ENCODE measurements around the gene CYFIP1. TPM values are rescaled to one million over a fixed set of nuclear protein-coding genes. Genes with fewer than 3 reads are reported as not detected.
A peak's percentile ranks its signal among the peaks of the same experiment; 100 is the strongest.

CYFIP1 gene
- total RNA-seq, 4 donors from 2014 or later = 86.8 to 131 (median 105) TPM

GRCh38 chr15:22951381-22952280 lies 28.5 kb downstream of the CYFIP1 start:
- intact Hi-C loops (cut with DNase I) = no loop called here
- WGBS = 83% methylated on average over 22 of the region's 39 CpGs
- peaks cover 0 to 7% (median 0%) of the 10 kb centered on the region in 4 donors for H3K36me3 ChIP-seq
- no peaks in the 10 kb centered on the region for H3K9me3 ChIP-seq
- no peak for DNase-seq (ENCODE audit: extremely low spot score)
- no peak overlapping the region for H3K4me3 ChIP-seq
- H3K27ac ChIP-seq (replicated peaks in 1 of 4) = peak overlapping the region; percentile 3 to 61 (median 38)
- H3K4me1 ChIP-seq = peaks cover 64 to 96% (median 91%) of the 10 kb centered on the region in 4 donors
- TF ChIP-seq EP300 (IDR thresholded peaks at IDR 0.05) (no peak), CTCF (IDR thresholded peaks at IDR 0.05) (no peak), POLR2AphosphoS5 (IDR thresholded peaks at IDR 0.05) (no peak), POLR2A (IDR thresholded peaks at IDR 0.05; ENCODE audit: low read depth) (no peak)
- H3K27me3 ChIP-seq = no peaks in the 10 kb centered on the region

GRCh38 chr15:22951031-22951380 lies 29.2 kb downstream of the CYFIP1 start:
- H3K9me3 ChIP-seq = no peaks in the 10 kb centered on the region
- H3K27me3 ChIP-seq = no peaks in the 10 kb centered on the region
- no peak overlapping the region for H3K4me3 ChIP-seq
- peaks cover 58 to 90% (median 85%) of the 10 kb centered on the region in 4 donors for H3K4me1 ChIP-seq
- TF ChIP-seq EP300 (IDR thresholded peaks at IDR 0.05) = no peak
- TF ChIP-seq POLR2AphosphoS5 (IDR thresholded peaks at IDR 0.05) = no peak
- no peak for TF ChIP-seq POLR2A (IDR thresholded peaks at IDR 0.05; ENCODE audit: low read depth)
- WGBS = 86% methylated on average over 16 of the region's 16 CpGs
- intact Hi-C loops (cut with DNase I) = no loop called here
- H3K27ac ChIP-seq (replicated peaks in 1 of 4) = peak overlapping the region in 3 of 4 donors; percentile 35 to 61 (median 41)
- peaks cover 0 to 13% (median 1%) of the 10 kb centered on the region in 4 donors for H3K36me3 ChIP-seq
- DNase-seq (ENCODE audit: extremely low spot score) = no peak

- Histone ChIP-seq H3K9me3 (no peaks in the 10 kb centered on the region), H3K4me3 (peak overlapping the region in 1 of 4 donors; percentile 16), H3K27me3 (no peaks in the 10 kb centered on the region), H3K27ac (replicated peaks in 1 of 4) (peak overlapping the region; percentile 36 to 62 (median 44)), H3K4me1 (peaks cover 52 to 84% (median 79%) of the 10 kb centered on the region in 4 donors), H3K36me3 (peaks cover 0 to 19% (median 2%) of the 10 kb centered on the region in 4 donors)
- WGBS = 68% methylated on average over 25 of the region's 25 CpGs
- intact Hi-C loops (cut with DNase I) = no loop called here
- DNase-seq (ENCODE audit: extremely low spot score) = no peak
- TF ChIP-seq POLR2AphosphoS5 (IDR thresholded peaks at IDR 0.05) (no peak), CTCF (IDR thresholded peaks at IDR 0.05) (no peak), EP300 (IDR thresholded peaks at IDR 0.05) (no peak), POLR2A (IDR thresholded peaks at IDR 0.05; ENCODE audit: low read depth) (no peak)
Measured at GRCh38 chr15:22950256-22950990, 29.7 kb downstream of the CYFIP1 start.

- intact Hi-C loops (cut with DNase I) = loop anchor here (10.0 kb wide), 1 partner anchor 104 kb away; no protein-coding TSS in a partner anchor
- no peak for DNase-seq (ENCODE audit: extremely low spot score)
- TF ChIP-seq POLR2AphosphoS5 (IDR thresholded peaks at IDR 0.05) (peak; percentile 42 to 55), POLR2A (IDR thresholded peaks at IDR 0.05; ENCODE audit: low read depth) (no peak)
- WGBS = 46% methylated on average over 18 of the region's 21 CpGs
- no peaks in the 10 kb centered on the region for H3K27me3 ChIP-seq
- peak overlapping the region in 3 of 4 donors; percentile 5 to 62 (median 47) for H3K27ac ChIP-seq (replicated peaks in 1 of 4)
- H3K9me3 ChIP-seq = no peaks in the 10 kb centered on the region
- H3K36me3 ChIP-seq = peaks cover 5 to 32% (median 11%) of the 10 kb centered on the region in 4 donors
- H3K4me3 ChIP-seq = peak overlapping the region in 1 of 4 donors; percentile 19
- peaks cover 48 to 80% (median 71%) of the 10 kb centered on the region in 4 donors for H3K4me1 ChIP-seq
Measured at GRCh38 chr15:22949074-22949547, 31.1 kb downstream of the CYFIP1 start.

GRCh38 chr15:22948056-22948455 lies 32.1 kb downstream of the CYFIP1 start:
- TF ChIP-seq POLR2A (IDR thresholded peaks at IDR 0.05; ENCODE audit: low read depth) (no peak), POLR2AphosphoS5 (IDR thresholded peaks at IDR 0.05) (no peak), CTCF (IDR thresholded peaks at IDR 0.05) (no peak), EP300 (IDR thresholded peaks at IDR 0.05) (no peak)
- 80% methylated on average over 1 of the region's 4 CpGs for WGBS
- H3K27ac ChIP-seq (replicated peaks in 1 of 4) = peak overlapping the region in 1 of 4 donors; percentile 47

More at GRCh38 chr15:22948056-22948455, 32.1 kb downstream of the CYFIP1 start:
- DNase-seq (ENCODE audit: extremely low spot score) = no peak
- Histone ChIP-seq H3K27me3 (no peaks in the 10 kb centered on the region), H3K9me3 (no peaks in the 10 kb centered on the region), H3K4me3 (no peak overlapping the region), H3K4me1 (peaks cover 51 to 72% (median 62%) of the 10 kb centered on the region in 4 donors), H3K36me3 (peaks cover 16 to 43% (median 20%) of the 10 kb centered on the region in 4 donors)
- intact Hi-C loops (cut with DNase I) = loop anchor here (10.0 kb wide), 1 partner anchor 103 kb away; no protein-coding TSS in a partner anchor
